ENCODE measurements around the gene TEX11.

The TEX11 gene

GRCh38 chrX:70485466-70485865, 423.0 kb downstream of the TEX11 start:
- no peak for DNase-seq

- DNase-seq: no peak
Observed at GRCh38 chrX:70482300-70482699, 426.2 kb downstream of the TEX11 start.

GRCh38 chrX:70481471-70482270, 426.8 kb downstream of the TEX11 start:
- no peak for DNase-seq

- no peak for DNase-seq
Observed at GRCh38 chrX:70480660-70481018, 427.9 kb downstream of the TEX11 start.

- DNase-seq: no peak
Observed at GRCh38 chrX:70479922-70480659, 428.4 kb downstream of the TEX11 start.

- no peak for DNase-seq
Observed at GRCh38 chrX:70479247-70479921, 429.1 kb downstream of the TEX11 start.

Data from activated CD4-positive, alpha-beta T cell treated with anti-CD3 and anti-CD28 coated beads for 4 hours (primary cell).